HCT116 (cell line): ENCODE data around the gene THOC6. TPM values are rescaled to one million over a fixed set of nuclear protein-coding genes. Genes with fewer than 3 reads are reported as not detected.
"Not testable (repeated sequence)": the region's sequence is repeated elsewhere in the genome, so short reads cannot be mapped to it uniquely, and the experiment has no call there.

ENCODE experiments used
- ATAC-seq: fragments of 200-7000 bp; cut with Tn5 transposase; 2 replicates; pipeline ENCODE4 v1.9.1; 2020; ENCODE audit warnings: mild to moderate bottlenecking, moderate library complexity
- BruUV-seq: library from RNA; stranded (reverse); fragments of 400-500 nt; replicated peaks from 2 replicates; lab custom pipeline; 2021; lab: Mats Ljungman, UMichigan
- CTCF ChIA-PET: fragments of 300-600 bp; sonication (Branson Sonifier 250); formaldehyde crosslinking; loops from one replicate; lab custom pipeline; 2021; ENCODE audit warnings: antibody characterized with exemption; lab: Charles Lee
- POLR2A ChIA-PET: fragments of 300-600, 350-600 bp; sonication (Branson Sonifier 250); formaldehyde crosslinking; loops from one replicate; lab custom pipeline; 2021; ENCODE audit warnings: antibody characterized with exemption; lab: Charles Lee
- RAD21 ChIA-PET, 2 experiments: fragments of 300-600 bp; sonication (Branson Sonifier 250); formaldehyde crosslinking; loops; one replicate each; lab custom pipeline; 2023; ENCODE audit warnings: low total read pairs in 2 of 2; ENCODE audit not compliant: uncharacterized antibody in 2 of 2, unreplicated experiment in 2 of 2, low non-redundant PET in 1 of 2; lab: Charles Lee
- DNase-seq: peaks from one replicate; pipeline ENCODE4 v3.0.0-alpha.2; 2010; ENCODE audit warnings: low read depth, low spot score
- H2AFZ ChIP-seq: fragments of 200-600 bp; shearing (Covaris generic), sonication (generic); 2 replicates; pipeline ENCODE4 v1.6.1; 2017; ENCODE audit warnings: low read depth, mixed run types, mixed read lengths, antibody characterized with exemption, low read length; ENCODE audit not compliant: poor library complexity, severe bottlenecking
- H3K27ac ChIP-seq: 2 replicates; pipeline ENCODE4 v1.5.1; 2012; ENCODE audit warnings: low read depth, low read length
- H3K27me3 ChIP-seq: fragments of 200-600 bp; sonication (generic); 2 replicates; pipeline ENCODE4 v1.6.1; 2016; ENCODE audit warnings: mixed run types, low read length, mixed read lengths; ENCODE audit not compliant: insufficient read depth
- H3K36me3 ChIP-seq, 2 experiments: fragments of 200-500 bp in 1 of 2; fragments of 200-600 bp in 1 of 2; sonication (Bioruptor generic) in 1 of 2; sonication (generic) in 1 of 2; 2 replicates each; pipeline versions ENCODE4 v1.5.1 to v1.6.1; 2014 to 2016; ENCODE audit warnings: low read length in 2 of 2, inconsistent platforms in 1 of 2, mixed read lengths in 1 of 2, mixed run types in 1 of 2; ENCODE audit not compliant: insufficient read depth in 2 of 2, control insufficient read depth in 1 of 2
- H3K4me1 ChIP-seq, 2 experiments: fragments of 200-600 bp in 1 of 2; sonication (generic) in 1 of 2; 2 replicates each; pipeline versions ENCODE4 v1.5.1 to v1.6.1; 2012 to 2017; ENCODE audit warnings: low read length in 2 of 2, inconsistent platforms in 1 of 2, mild to moderate bottlenecking in 1 of 2, mixed read lengths in 1 of 2, mixed run types in 1 of 2, moderate library complexity in 1 of 2; ENCODE audit not compliant: insufficient read depth in 2 of 2, control insufficient read depth in 1 of 2
- H3K4me2 ChIP-seq: fragments of 200-600 bp; sonication (generic); 2 replicates; pipeline ENCODE4 v1.6.1; 2017; ENCODE audit warnings: mixed run types, low read length, mixed read lengths
- H3K4me3 ChIP-seq, 2 experiments: fragments of 200-600 bp in 1 of 2; sonication (generic) in 1 of 2; replicated peaks in 1 of 2; 2 replicates each; pipeline ENCODE4 v1.5.1; 2011 to 2016; ENCODE audit warnings: low read length in 2 of 2, control low read depth in 1 of 2, low read depth in 1 of 2, mild to moderate bottlenecking in 1 of 2, mixed read lengths in 1 of 2, mixed run types in 1 of 2
- H3K79me2 ChIP-seq: fragments of 200-600 bp; sonication (generic); 2 replicates; pipeline ENCODE4 v1.6.1; 2017; ENCODE audit warnings: mild to moderate bottlenecking, mixed run types, low read length, moderate library complexity, mixed read lengths; ENCODE audit not compliant: insufficient read depth
- H3K9ac ChIP-seq: fragments of 200-600 bp; sonication (generic); 2 replicates; pipeline ENCODE4 v1.6.1; 2016; ENCODE audit warnings: low read length, mixed read lengths
- H3K9me2 ChIP-seq: fragments of 200-600 bp; sonication (generic), shearing (Covaris generic); 2 replicates; pipeline ENCODE4 v1.6.1; 2017; ENCODE audit warnings: mixed run types, mild to moderate bottlenecking, moderate library complexity; ENCODE audit not compliant: insufficient read depth
- H3K9me3 ChIP-seq, 2 experiments: fragments of 200-500 bp in 1 of 2; fragments of 200-600 bp in 1 of 2; sonication (Bioruptor generic) in 1 of 2; sonication (generic) in 1 of 2; 2 replicates each; pipeline ENCODE4 v1.6.1; 2014 to 2017; ENCODE audit warnings: low read length in 2 of 2, mixed read lengths in 2 of 2, inconsistent platforms in 1 of 2, low read depth in 1 of 2, mild to moderate bottlenecking in 1 of 2, mixed run types in 1 of 2, moderate library complexity in 1 of 2; ENCODE audit not compliant: control insufficient read depth in 1 of 2, insufficient read depth in 1 of 2
- H4K20me1 ChIP-seq: fragments of 200-600 bp; sonication (generic), shearing (Covaris generic); 2 replicates; pipeline ENCODE4 v1.6.1; 2017; ENCODE audit warnings: mixed run types, mild to moderate bottlenecking, moderate library complexity; ENCODE audit not compliant: insufficient read depth
- EZH2 ChIP-seq: fragments of 200-600 bp; sonication (generic); IDR thresholded peaks from 2 replicates; pipeline ENCODE4 v1.6.1; 2017; ENCODE audit warnings: antibody characterized with exemption, mixed run types
- MAX ChIP-seq: IDR thresholded peaks from 2 replicates; pipeline ENCODE4 v1.6.1; 2012
- REST ChIP-seq: IDR thresholded peaks from 2 replicates; pipeline ENCODE4 v1.6.1; 2012; ENCODE audit warnings: low read depth
- ZFX ChIP-seq: fragments of 450-650 bp; IDR thresholded peaks from 2 replicates; pipeline ENCODE4 v1.6.1; 2017
- intact Hi-C: fragments of 100-400 bp; cut with micrococcal nuclease; formaldehyde crosslinking; loops from 2 replicates; pipeline ENCODE4 v1.10.0; 2022
- total RNA-seq: library from RNA; stranded (reverse); gene quantifications from one replicate; pipeline ENCODE4 v1.2.1, GENCODE V29; 2021; ENCODE audit not compliant: unreplicated experiment

Gene THOC6
- total RNA-seq, 1 experiment from 2014 or later: 62.9 TPM

GRCh38 chr16:3075523-3075915 lies 51.7 kb downstream of the THOC6 start:
- ATAC-seq (no peak), DNase-seq (no peak)
- Histone ChIP-seq H3K4me2 (no peak overlapping the region), H3K27ac (no peak overlapping the region), H3K36me3 (no peaks in the 10 kb centered on the region), H3K4me1 (no peaks in the 10 kb centered on the region), H3K27me3 (no peaks in the 10 kb centered on the region), H3K9me2 (no peaks in the 10 kb centered on the region), H4K20me1 (no peaks in the 10 kb centered on the region), H3K9ac (no peak overlapping the region), H3K79me2 (no peaks in the 10 kb centered on the region), H3K9me3 (no peaks in the 10 kb centered on the region), H2AFZ (no peak overlapping the region), H3K4me3 (no peak overlapping the region)
- intact Hi-C loops: no loop called here
- ChIA-PET CTCF (no interaction called here), POLR2A (no interaction called here), RAD21 (no interaction called here)
- no TSS peak for BruUV-seq
- TF ChIP-seq MAX: no peak
- TF ChIP-seq EZH2: no peak
- TF ChIP-seq REST: no peak
- TF ChIP-seq ZFX: no peak

- H3K4me2 ChIP-seq, H3K9ac ChIP-seq, H3K4me1 ChIP-seq, H4K20me1 ChIP-seq, H3K4me3 ChIP-seq, ATAC-seq, H3K79me2 ChIP-seq, H2AFZ ChIP-seq, BruUV-seq, CTCF ChIA-PET, H3K36me3 ChIP-seq, POLR2A ChIA-PET, intact Hi-C loops, DNase-seq, H3K9me2 ChIP-seq, H3K27ac ChIP-seq, H3K9me3 ChIP-seq, RAD21 ChIA-PET, H3K27me3 ChIP-seq: not testable (repeated sequence)
Observed at GRCh38 chr16:3075946-3076345, 52.1 kb downstream of the THOC6 start.
